Muscle of back (tissue), 11 donors: ENCODE measurements around the gene TMA7B. TPM values are rescaled to one million over a fixed set of nuclear protein-coding genes. Genes with fewer than 3 reads are reported as not detected.

Source experiments
- DNase-seq, 3 donors: peaks; one replicate each; pipeline versions ENCODE4 v3.0.0 to v3.0.0-alpha.2; 2013
- polyA plus RNA-seq, 10 donors: library from polyadenylated mRNA; unstranded; fragments of 120-200 nt; gene quantifications; one replicate each; pipeline ENCODE4 v1.2.1, GENCODE V29; 2013; ENCODE audit not compliant: insufficient read length in 10 of 10

TMA7B gene
- polyA plus RNA-seq, 10 donors, result 0.12 to 0.44 (median 0.18) TPM; not detected in 5

DNA sequence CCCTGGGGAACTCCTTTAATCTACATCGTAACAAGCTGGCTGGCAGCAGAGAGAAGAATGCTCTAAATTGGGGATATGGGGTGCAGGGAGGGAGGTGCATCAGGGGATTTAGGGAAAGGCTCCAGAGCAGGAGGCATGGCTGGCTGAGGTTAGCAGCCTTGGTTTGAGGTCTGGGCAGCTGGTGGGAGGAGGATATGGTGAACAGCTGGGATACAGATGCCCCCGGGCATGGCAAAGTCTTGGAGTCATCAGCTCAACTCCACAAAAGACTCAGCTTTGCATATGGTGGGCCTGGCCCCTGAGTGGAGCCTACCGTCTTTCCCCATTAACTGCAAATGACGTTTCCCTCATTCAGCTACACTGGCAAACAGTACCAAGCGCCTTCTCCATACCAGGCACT lies 40.0 kb downstream of the TMA7B start:
- DNase-seq, result no peak

- no peak for DNase-seq
These were observed 40.9 kb downstream of the TMA7B start for GRCh38 chr22:40001106-40001505.

DNA sequence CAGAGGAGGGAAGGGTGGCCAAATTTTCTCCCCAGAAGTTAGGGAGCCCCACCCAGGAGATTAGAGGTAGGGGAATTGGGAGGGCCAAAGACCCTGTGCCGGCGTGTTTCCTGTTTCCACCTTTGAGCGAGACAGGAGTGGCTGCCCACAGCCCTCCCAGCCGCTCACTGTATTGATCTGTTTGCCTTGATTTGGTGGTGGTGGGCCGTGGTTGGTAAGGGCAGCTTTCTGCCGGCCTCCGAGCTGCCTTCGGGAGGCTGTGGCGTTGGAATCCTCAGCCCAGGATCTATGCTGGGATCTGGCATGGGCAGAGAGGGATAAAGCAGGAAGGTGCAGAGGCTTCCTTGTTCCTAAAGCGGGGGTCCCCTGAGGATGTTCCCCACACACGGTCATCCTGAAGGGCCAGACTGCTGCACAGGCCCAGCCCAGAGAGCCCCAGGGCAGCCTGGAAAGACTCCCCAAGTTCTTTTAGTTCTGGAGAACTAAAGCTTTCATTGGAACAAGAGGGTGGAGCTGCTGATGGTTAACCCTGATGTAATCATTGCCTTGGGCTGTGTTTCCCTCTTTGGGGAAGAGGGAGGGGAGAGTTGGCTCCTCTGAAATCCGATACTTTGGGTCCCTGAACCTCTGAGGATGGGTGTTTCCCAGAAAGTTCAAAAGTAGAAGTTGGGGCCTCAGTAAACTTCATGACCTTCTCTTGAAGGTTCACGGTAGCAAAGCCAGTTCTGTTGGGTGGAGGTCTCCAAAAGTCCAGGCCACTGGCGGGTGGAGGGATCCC lies 41.8 kb downstream of the TMA7B start:
- DNase-seq, result peak in 1 of 3 donors; percentile 37

DNA sequence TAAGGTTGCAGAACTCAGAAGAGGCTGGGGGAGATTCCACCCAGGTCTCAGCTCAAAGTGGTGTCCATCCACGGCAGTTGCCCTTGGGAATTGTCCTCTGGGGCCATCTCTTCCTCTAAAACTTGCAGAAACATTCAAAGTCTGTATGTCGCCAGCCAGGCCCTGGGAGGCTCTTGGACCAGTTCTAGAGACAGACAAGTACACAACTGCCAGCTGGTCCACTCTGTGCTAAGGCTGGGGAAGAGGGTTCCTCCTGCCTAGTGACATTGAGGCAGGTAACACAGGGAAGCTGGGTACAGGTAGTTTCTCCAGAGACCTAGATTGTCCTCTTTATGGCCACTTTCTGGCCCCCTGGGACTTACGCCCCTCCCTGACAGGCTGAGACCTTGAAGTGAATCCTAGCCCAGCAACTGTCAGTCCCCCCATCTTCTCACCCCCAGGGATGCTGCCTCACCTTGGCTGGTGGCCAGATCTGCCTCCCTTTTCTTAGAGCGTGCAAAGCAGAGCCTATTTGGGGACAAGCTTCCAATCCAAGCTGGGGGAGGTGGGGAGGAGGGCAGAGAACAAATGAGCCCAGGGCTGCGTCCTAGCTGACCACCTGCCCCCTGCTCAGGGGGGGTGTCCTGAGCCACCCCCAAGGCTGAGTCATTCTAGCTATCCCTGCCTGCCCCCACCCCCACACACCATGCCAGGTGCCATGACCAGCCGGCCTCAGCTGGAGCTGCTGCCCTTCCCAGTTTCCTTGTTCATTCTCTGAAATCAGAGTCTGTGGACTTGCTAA lies 42.9 kb downstream of the TMA7B start:
- DNase-seq, result no peak

DNA sequence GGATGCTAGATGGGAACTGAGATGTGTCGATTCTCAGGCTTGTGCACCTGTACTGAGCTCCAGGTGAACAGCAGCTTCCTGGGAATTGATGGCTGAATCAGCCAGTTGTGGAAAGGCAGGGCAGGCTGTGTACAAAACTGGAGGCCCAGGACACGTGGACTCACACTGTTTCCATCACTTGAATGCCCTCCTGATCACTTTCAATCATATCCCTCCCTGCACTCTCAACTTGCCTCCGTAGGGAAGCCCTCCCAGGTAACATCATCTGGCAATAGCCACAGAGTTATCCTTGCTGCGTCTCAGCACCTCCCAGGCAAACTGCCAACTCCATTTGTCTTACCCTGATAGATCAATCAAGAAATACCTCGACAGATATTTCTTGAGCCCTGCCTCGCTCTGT lies 44.6 kb downstream of the TMA7B start:
- DNase-seq, result no peak

DNA sequence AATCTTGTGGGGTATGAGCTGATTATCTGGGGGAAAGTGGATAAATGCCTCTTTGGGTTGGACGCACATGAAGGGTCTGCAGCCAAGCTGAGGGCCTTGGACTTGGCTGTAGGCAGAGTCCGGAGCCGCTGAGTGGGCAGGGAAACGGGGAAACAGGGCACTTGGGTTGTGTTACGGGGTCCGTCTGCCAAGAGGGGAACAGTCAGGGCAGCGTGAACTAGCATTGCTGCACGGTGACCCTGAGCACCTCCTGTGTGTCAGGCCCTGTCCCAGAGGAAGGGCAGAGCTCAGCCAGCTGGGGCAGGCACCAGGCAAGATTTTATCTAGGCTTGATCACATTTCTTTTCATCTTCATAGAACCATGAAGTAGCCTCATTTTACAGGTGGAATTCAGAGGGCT lies 46.4 kb downstream of the TMA7B start:
- no peak for DNase-seq

GRCh38 chr22:40007853-40008710 lies 47.9 kb downstream of the TMA7B start:
- no peak for DNase-seq

DNA sequence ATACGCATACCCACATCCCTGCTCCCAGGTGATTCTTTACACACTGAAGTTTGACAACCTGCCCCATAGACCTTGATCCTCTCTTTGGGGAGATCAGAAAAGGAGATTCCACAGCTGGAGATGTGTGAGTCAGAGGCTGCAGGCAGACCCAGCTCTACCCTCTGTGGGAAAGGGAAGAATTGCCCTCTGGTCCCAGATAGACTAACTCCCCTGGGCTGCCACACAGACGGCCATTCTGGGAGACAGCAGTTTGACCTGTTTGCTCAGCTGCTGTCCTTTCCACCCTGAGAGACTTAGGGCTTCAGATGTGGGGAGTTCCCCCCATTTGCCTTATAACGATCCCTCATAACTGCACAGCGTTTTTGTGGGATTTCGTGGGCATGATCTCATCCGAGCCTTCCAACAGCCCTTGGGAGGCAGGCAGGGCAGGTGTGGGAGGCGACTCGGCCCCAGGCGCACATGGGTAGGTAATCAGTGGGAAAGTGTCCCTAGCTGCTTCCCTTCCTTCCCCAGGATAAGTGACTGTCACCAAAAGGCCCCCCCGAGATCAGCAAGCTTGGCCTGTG lies 48.6 kb downstream of the TMA7B start:
- no peak for DNase-seq

GRCh38 chr22:40009292-40009774 lies 49.1 kb downstream of the TMA7B start:
- no peak for DNase-seq

- no peak for DNase-seq
These were observed 49.9 kb downstream of the TMA7B start for GRCh38 chr22:40009951-40010671.

- no peak for DNase-seq
These were observed 50.5 kb downstream of the TMA7B start for GRCh38 chr22:40010746-40011145.

Other genes with a start within 250 kb of the TMA7B start
- not detected for gene ENTHD1, start 66.6 kb upstream of the TMA7B start, polyA plus RNA-seq
- gene GRAP2, start 59.3 kb upstream of the TMA7B start, polyA plus RNA-seq, result 1 to 10 TPM in 3 of 10 donors, under 1 TPM in 7; 0.37 to 4.2 (median 0.62) TPM
- 1 to 10 TPM in 1 of 10 donors, under 1 TPM in 9; 0.08 to 1.0 (median 0.15) TPM for gene FAM83F, start 34.6 kb downstream of the TMA7B start, polyA plus RNA-seq
- 10 to 100 TPM in 5 of 10 donors, 1 to 10 TPM in 5; 7.0 to 11.2 (median 10.0) TPM for gene TNRC6B, start 217.5 kb downstream of the TMA7B start, polyA plus RNA-seq